ENCODE measurements around the gene RINL.
"Not testable (repeated sequence)": the region's sequence is repeated elsewhere in the genome, so short reads cannot be mapped to it uniquely, and the experiment has no call there.

The RINL gene

GRCh38 chr19:38833092-38833425 is 45.0 kb downstream of the RINL start:
- H3K27me3 Mint-ChIP-seq = no peaks in the 10 kb centered on the region
- peaks cover 63% of the 10 kb centered on the region for H3K36me3 Mint-ChIP-seq (ENCODE audit: low read depth)

GRCh38 chr19:38831142-38831605 is 46.9 kb downstream of the RINL start:
- DNase-seq = no peak
- Mint-ChIP-seq H3K36me3 (ENCODE audit: low read depth) (peaks cover 59% of the 10 kb centered on the region), H3K4me1 (ENCODE audit: low read depth) (peaks cover 38% of the 10 kb centered on the region), H3K27ac (peak overlapping the region; percentile 95), H3K4me3 (peak overlapping the region; percentile 83), H3K9me3 (no peaks in the 10 kb centered on the region), H3K27me3 (no peaks in the 10 kb centered on the region)

More at GRCh38 chr19:38833092-38833425, 45.0 kb downstream of the RINL start:
- DNase-seq = no peak
- Mint-ChIP-seq H3K4me3 (no peak overlapping the region), H3K4me1 (ENCODE audit: low read depth) (peaks cover 37% of the 10 kb centered on the region), H3K9me3 (no peaks in the 10 kb centered on the region), H3K27ac (peak overlapping the region; percentile 63)

- no peak for DNase-seq
- H3K27ac Mint-ChIP-seq = peak overlapping the region; percentile 95
- peaks cover 40% of the 10 kb centered on the region for H3K4me1 Mint-ChIP-seq (ENCODE audit: low read depth)
- H3K9me3 Mint-ChIP-seq = no peaks in the 10 kb centered on the region
- H3K4me3 Mint-ChIP-seq = peak overlapping the region; percentile 83
- no peaks in the 10 kb centered on the region for H3K27me3 Mint-ChIP-seq
- H3K36me3 Mint-ChIP-seq (ENCODE audit: low read depth) = peaks cover 56% of the 10 kb centered on the region
Measured at GRCh38 chr19:38830039-38830733, 47.9 kb downstream of the RINL start.

- DNase-seq, H3K4me3 Mint-ChIP-seq, H3K27ac Mint-ChIP-seq, H3K9me3 Mint-ChIP-seq, H3K27me3 Mint-ChIP-seq: not testable (repeated sequence)
- Mint-ChIP-seq H3K36me3 (ENCODE audit: low read depth) (peaks cover 60% of the 10 kb centered on the region), H3K4me1 (ENCODE audit: low read depth) (peaks cover 45% of the 10 kb centered on the region)
Measured at GRCh38 chr19:38829203-38829602, 48.9 kb downstream of the RINL start.

GRCh38 chr19:38826856-38827551 is 51.1 kb downstream of the RINL start:
- Mint-ChIP-seq H3K4me1 (ENCODE audit: low read depth) (peaks cover 41% of the 10 kb centered on the region), H3K9me3 (no peaks in the 10 kb centered on the region), H3K36me3 (ENCODE audit: low read depth) (peaks cover 81% of the 10 kb centered on the region), H3K27ac (peak overlapping the region; percentile 16), H3K27me3 (no peaks in the 10 kb centered on the region), H3K4me3 (no peak overlapping the region)
- no peak for DNase-seq

GRCh38 chr19:38825936-38826335 is 52.1 kb downstream of the RINL start:
- not testable (repeated sequence) for H3K4me3 Mint-ChIP-seq, H3K27ac Mint-ChIP-seq, H3K9me3 Mint-ChIP-seq, H3K27me3 Mint-ChIP-seq, DNase-seq
- H3K4me1 Mint-ChIP-seq (ENCODE audit: low read depth) = peaks cover 33% of the 10 kb centered on the region
- H3K36me3 Mint-ChIP-seq (ENCODE audit: low read depth) = peaks cover 78% of the 10 kb centered on the region

GRCh38 chr19:38821230-38821825 is 56.7 kb downstream of the RINL start:
- H3K4me3 Mint-ChIP-seq, H3K27me3 Mint-ChIP-seq, DNase-seq, H3K9me3 Mint-ChIP-seq: not testable (repeated sequence)
- peaks cover 10% of the 10 kb centered on the region for H3K4me1 Mint-ChIP-seq (ENCODE audit: low read depth)
- peak overlapping the region; percentile 22 for H3K27ac Mint-ChIP-seq
- H3K36me3 Mint-ChIP-seq (ENCODE audit: low read depth) = peaks cover 71% of the 10 kb centered on the region

GRCh38 chr19:38819231-38819920 is 58.7 kb downstream of the RINL start:
- Mint-ChIP-seq H3K27ac (peak overlapping the region; percentile 22), H3K4me1 (ENCODE audit: low read depth) (peaks cover 3% of the 10 kb centered on the region), H3K27me3 (no peaks in the 10 kb centered on the region), H3K9me3 (no peaks in the 10 kb centered on the region), H3K36me3 (ENCODE audit: low read depth) (peaks cover 70% of the 10 kb centered on the region), H3K4me3 (no peak overlapping the region)
- DNase-seq = no peak
